ES-I3 (cell line): ENCODE measurements around the gene RIMS1.

ENCODE experiments used
- H3K36me3 ChIP-seq: 2 replicates; pipeline ENCODE4 v1.6.1; 2013; ENCODE audit warnings: mild to moderate bottlenecking, low read length, control low read depth, moderate library complexity; ENCODE audit not compliant: insufficient read depth
- H3K4me1 ChIP-seq: 2 replicates; pipeline ENCODE4 v1.6.1; 2013; ENCODE audit warnings: mild to moderate bottlenecking, control low read depth, low read length; ENCODE audit not compliant: insufficient read depth
- H3K9ac ChIP-seq: 2 replicates; pipeline ENCODE4 v1.6.1; 2013; ENCODE audit warnings: low read depth, mild to moderate bottlenecking, low read length, moderate library complexity
- H3K9me3 ChIP-seq: 2 replicates; pipeline ENCODE4 v1.6.1; 2013; ENCODE audit warnings: mild to moderate bottlenecking, low read length, moderate library complexity; ENCODE audit not compliant: control insufficient read depth, insufficient read depth

RIMS1 gene

GRCh38 chr6:72386324-72386723 lies 500.0 kb downstream of the RIMS1 start:
- H3K4me1 ChIP-seq, result 0 out of 2 replicates have a peak, but pooled peaks cover 4% of the 10 kb centered on the region
- H3K36me3 ChIP-seq, result no peaks in the 10 kb centered on the region
- H3K9ac ChIP-seq, result no peak overlapping the region
- no peaks in the 10 kb centered on the region for H3K9me3 ChIP-seq

DNA sequence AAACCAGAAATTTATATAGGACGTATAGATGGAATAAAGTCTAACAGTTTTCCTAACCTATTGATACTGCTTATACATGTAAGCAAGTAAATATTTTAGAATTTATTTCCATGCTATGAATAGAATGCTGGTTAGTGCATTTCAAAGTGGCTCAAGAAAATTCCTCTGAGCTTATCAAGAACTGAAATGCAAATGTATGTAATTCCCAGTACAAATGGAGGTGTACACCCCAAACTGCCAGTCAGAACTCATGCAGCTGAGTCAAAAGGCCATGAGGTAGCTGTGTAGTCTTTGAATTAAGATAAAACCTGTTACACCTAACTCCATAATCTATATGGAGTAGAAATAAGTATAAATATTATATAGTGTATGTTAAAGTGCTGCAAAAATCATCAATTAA lies 503.3 kb downstream of the RIMS1 start:
- H3K9ac ChIP-seq, result no peak overlapping the region
- no peaks in the 10 kb centered on the region for H3K9me3 ChIP-seq
- no peaks in the 10 kb centered on the region for H3K36me3 ChIP-seq
- no peaks in the 10 kb centered on the region for H3K4me1 ChIP-seq

- no peaks in the 10 kb centered on the region for H3K4me1 ChIP-seq
- no peaks in the 10 kb centered on the region for H3K9me3 ChIP-seq
- H3K9ac ChIP-seq, result no peak overlapping the region
- no peaks in the 10 kb centered on the region for H3K36me3 ChIP-seq
Measured at GRCh38 chr6:72390548-72390947, 504.2 kb downstream of the RIMS1 start.

DNA sequence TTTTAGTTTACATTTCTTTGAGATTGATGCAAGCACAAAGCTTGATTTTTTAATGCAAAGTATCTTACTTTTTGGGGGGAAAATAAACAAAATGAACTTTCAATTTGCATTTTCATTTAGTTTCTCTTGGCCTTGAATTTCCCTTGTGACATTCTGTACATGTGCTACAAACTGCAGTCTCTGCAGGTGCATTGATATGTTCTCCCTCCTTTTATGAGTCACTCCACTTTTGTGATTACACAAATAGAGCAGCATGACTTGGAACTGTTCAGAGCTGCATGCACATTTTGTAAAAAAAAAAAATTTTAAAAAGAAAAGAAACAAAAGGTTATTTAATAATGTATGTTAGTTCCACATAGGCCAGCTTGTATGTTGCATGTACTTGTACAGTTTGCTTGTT lies 515.5 kb downstream of the RIMS1 start:
- no peaks in the 10 kb centered on the region for H3K9me3 ChIP-seq
- H3K4me1 ChIP-seq, result no peaks in the 10 kb centered on the region
- H3K36me3 ChIP-seq, result no peaks in the 10 kb centered on the region
- H3K9ac ChIP-seq, result no peak overlapping the region

DNA sequence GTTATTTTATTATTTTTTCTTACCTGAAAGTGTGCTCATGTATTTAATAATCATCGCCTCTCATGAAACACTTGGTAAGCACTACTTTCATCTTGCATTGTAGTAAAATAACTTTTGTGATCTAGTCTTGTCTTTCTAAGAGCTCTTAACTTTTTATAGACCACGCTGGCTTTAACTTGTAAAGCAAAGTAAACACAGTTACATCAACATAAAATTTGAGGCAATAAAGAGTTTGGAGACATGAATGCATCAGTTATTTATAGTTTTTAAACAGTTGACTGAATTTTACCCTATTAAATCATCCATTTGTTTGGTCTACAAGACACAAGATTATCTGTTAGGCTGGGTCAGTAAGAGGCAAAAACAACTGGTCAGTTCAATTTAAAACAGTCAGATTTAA lies 517.1 kb downstream of the RIMS1 start:
- Histone ChIP-seq H3K9ac (no peak overlapping the region), H3K9me3 (no peaks in the 10 kb centered on the region), H3K36me3 (no peaks in the 10 kb centered on the region), H3K4me1 (no peaks in the 10 kb centered on the region)

DNA sequence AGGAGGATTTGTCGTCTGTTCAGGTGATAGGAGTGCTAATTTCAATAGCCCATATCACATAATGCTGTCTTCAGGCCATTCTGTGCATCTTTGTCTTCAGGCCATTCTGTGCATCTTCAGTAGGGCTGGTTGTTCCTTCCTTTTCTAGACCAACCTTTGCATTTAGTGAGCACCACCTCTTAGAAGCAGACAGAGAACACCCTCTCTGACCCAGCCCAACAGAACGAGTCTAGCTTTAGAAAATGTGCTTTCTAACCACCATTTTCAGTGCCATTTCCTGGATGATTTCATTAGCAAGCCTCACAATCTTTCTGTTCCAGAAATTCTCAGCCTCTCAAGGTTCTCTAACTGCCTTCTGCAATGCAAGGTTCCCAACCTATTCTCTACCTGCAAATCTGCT lies 520.2 kb downstream of the RIMS1 start:
- Histone ChIP-seq H3K4me1 (no peaks in the 10 kb centered on the region), H3K9ac (no peak overlapping the region), H3K36me3 (no peaks in the 10 kb centered on the region), H3K9me3 (no peaks in the 10 kb centered on the region)

GRCh38 chr6:72410769-72411168 lies 524.4 kb downstream of the RIMS1 start:
- no peaks in the 10 kb centered on the region; the same call in 1 of the 2 replicates for H3K4me1 ChIP-seq
- no peak overlapping the region for H3K9ac ChIP-seq
- no peaks in the 10 kb centered on the region for H3K36me3 ChIP-seq
- H3K9me3 ChIP-seq, result no peaks in the 10 kb centered on the region

- Histone ChIP-seq H3K9ac (no peak overlapping the region), H3K4me1 (no peaks in the 10 kb centered on the region; the same call in 1 of the 2 replicates)
Measured at GRCh38 chr6:72411872-72412708, 525.7 kb downstream of the RIMS1 start.

GRCh38 chr6:72412709-72413044 lies 526.3 kb downstream of the RIMS1 start:
- no peak overlapping the region for H3K9ac ChIP-seq
- H3K36me3 ChIP-seq, result no peaks in the 10 kb centered on the region
- H3K4me1 ChIP-seq, result no peaks in the 10 kb centered on the region; the same call in 1 of the 2 replicates
- no peaks in the 10 kb centered on the region for H3K9me3 ChIP-seq

More at GRCh38 chr6:72411872-72412708, 525.7 kb downstream of the RIMS1 start:
- Histone ChIP-seq H3K36me3 (no peaks in the 10 kb centered on the region), H3K9me3 (no peaks in the 10 kb centered on the region)

DNA sequence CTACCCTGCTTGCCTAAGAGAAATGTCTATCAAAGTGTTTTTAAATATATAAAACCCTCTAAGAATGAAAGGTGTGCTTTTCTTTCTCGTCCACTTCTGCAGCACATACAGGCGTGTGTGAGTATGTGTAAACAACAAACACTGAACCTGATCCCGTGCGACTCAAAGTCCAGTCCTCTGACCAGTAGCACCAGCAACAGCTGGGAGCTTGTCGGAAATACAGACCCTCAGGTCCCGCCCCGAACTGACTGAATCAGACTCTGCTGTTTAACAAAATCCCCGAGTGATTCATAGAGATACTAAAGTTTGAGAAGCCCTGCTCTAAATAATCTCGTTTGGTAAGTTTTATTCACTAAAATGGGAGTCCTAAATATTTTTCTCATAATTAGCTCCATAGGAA lies 527.5 kb downstream of the RIMS1 start:
- Histone ChIP-seq H3K9ac (no peak overlapping the region), H3K9me3 (no peaks in the 10 kb centered on the region), H3K4me1 (no peaks in the 10 kb centered on the region; the same call in 1 of the 2 replicates), H3K36me3 (no peaks in the 10 kb centered on the region)

DNA sequence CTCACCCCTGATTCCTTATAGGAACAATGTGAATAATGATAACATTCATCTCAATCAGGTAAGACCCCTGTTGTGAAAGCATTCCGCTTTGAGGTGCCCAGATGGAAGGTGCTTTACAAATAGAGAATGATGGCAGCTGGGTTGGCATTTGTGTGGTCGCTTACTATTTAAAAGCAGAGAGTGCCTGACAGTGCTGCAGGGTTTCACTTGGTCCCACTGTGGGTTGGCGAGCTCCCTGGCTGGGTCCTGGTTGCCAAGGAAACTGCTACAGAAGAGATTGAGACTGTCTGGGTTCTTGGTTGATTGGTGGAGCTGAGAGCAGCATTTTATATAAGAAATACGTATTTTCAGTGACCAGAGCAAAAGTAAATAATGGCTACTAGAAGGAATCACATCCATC lies 528.3 kb downstream of the RIMS1 start:
- Histone ChIP-seq H3K36me3 (no peaks in the 10 kb centered on the region), H3K9ac (no peak overlapping the region), H3K9me3 (no peaks in the 10 kb centered on the region), H3K4me1 (no peaks in the 10 kb centered on the region; the same call in 1 of the 2 replicates)

DNA sequence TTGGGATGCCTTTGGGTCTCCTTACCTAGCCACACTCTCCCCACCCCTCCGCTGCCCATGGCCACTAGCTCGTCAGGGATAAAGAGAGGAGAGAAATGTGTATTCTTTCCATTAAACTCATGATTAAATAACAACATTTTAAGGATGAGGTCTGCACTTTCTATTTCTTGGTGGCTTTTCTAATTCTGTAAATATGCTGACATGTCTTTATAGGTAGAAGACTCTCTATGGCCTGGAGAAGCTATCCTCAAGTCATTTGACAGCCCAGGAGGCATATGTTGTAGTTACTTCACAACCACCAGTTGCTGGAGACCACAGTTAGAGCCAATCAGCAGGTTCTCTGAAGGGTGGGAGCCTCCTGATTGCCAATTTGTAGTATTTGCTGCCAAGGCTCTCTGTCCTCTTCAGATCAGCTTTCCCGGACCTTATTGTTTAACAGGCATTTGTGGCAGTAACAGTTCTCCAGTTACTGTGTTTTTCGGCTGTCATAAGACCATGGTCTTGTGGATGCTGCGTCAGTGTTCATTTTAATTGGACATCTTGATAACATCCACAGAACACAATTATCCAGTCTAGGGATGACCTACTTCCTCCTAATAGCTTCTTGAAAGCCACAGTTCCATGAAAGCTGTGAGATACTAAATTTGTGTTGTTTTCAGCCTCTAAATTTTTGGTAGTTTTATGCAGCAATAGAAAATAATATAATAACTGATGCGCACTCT lies 530.6 kb downstream of the RIMS1 start:
- Histone ChIP-seq H3K9me3 (no peaks in the 10 kb centered on the region; the same call in 1 of the 2 replicates), H3K4me1 (no peaks in the 10 kb centered on the region; the same call in 1 of the 2 replicates), H3K9ac (no peak overlapping the region), H3K36me3 (no peaks in the 10 kb centered on the region)

DNA sequence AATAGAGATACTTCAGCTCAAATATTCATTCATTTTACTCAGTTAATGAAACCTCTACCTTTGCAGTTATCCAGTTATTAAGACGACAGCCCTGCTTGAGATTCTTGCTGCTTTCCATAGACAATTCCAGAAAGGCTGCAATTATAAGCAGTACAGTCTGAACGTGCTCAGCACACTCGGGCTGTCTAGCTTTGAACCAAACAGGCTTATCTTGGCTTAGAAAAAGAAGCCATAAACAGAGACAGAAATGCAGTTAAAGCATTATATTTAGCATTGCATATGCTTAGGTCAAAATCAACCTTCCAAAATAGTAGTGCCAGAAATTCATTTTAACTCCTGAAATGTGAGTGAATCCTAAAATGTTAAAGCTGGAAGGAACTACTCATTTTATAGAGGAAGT lies 531.4 kb downstream of the RIMS1 start:
- Histone ChIP-seq H3K4me1 (no peaks in the 10 kb centered on the region), H3K9me3 (no peaks in the 10 kb centered on the region; the same call in 1 of the 2 replicates), H3K36me3 (no peaks in the 10 kb centered on the region), H3K9ac (no peak overlapping the region)

GRCh38 chr6:72418495-72418894 lies 532.1 kb downstream of the RIMS1 start:
- Histone ChIP-seq H3K36me3 (no peaks in the 10 kb centered on the region), H3K9me3 (no peaks in the 10 kb centered on the region; the same call in 1 of the 2 replicates), H3K4me1 (no peaks in the 10 kb centered on the region), H3K9ac (no peak overlapping the region)

GRCh38 chr6:72419966-72420365 lies 533.6 kb downstream of the RIMS1 start:
- H3K36me3 ChIP-seq, result no peaks in the 10 kb centered on the region
- H3K9me3 ChIP-seq, result no peaks in the 10 kb centered on the region; the same call in 1 of the 2 replicates
- no peak overlapping the region for H3K9ac ChIP-seq
- no peaks in the 10 kb centered on the region for H3K4me1 ChIP-seq
